Activated CD4-positive, alpha-beta T cell treated with anti-CD3 and anti-CD28 coated beads, Interleukin-2, amount 50 U/mL, for 1 hour (primary cell): ENCODE measurements around the gene TCF4.

ENCODE experiments used
- DNase-seq: peaks from one replicate; pipeline ENCODE4 v3.0.0-alpha.2; 2020

TCF4 gene

GRCh38 chr18:55286257-55286825 is 301.7 kb downstream of the TCF4 start:
- DNase-seq, result no peak

GRCh38 chr18:55284614-55285013 is 303.4 kb downstream of the TCF4 start:
- no peak for DNase-seq

- DNase-seq, result no peak
Observed at GRCh38 chr18:55283309-55283708, 304.7 kb downstream of the TCF4 start.

DNA sequence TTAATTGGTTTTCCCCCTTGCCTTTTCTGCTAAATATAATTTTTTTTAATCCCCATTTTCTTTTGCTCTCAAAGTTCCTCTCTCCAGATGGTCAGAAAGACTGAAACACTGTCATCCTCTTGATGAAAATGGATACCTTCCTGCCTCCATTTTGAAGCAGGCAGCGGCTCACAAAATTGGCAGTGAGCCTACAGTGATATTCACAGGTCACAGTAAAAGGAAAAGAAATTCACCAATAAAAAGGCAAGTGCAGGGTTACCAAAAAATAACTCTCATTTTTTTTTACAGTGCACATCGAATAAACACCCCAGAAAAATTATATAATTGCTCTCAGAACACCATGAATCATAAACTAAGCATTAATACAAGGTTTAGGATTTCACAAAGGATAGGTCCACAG is 307.5 kb downstream of the TCF4 start:
- no peak for DNase-seq

GRCh38 chr18:55275039-55275901 is 312.7 kb downstream of the TCF4 start:
- DNase-seq, result no peak

GRCh38 chr18:55272510-55273243 is 315.3 kb downstream of the TCF4 start:
- no peak for DNase-seq

GRCh38 chr18:55269622-55270021 is 318.4 kb downstream of the TCF4 start:
- DNase-seq, result no peak

- no peak for DNase-seq
Observed at GRCh38 chr18:55268628-55269275, 319.2 kb downstream of the TCF4 start.

- no peak for DNase-seq
Observed at GRCh38 chr18:55268151-55268601, 319.8 kb downstream of the TCF4 start.

DNA sequence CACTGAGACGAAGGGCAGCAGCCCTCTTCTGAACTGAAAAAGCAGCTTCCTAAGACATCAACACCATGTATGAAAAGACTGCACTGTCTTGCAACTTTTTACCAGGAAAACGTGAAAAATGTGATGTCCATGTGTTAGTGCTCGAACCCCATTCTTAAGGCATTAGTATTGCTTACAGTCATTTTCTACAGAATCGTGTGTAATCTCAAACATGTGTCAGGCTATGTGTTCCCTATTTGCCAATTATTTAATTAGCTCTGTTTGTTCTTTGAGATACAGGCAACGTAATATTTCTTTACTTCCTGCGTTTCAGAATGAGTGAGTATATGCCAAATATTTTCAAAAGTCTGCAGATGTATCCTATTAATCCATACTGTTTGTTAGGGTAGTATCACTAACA is 321.0 kb downstream of the TCF4 start:
- no peak for DNase-seq

DNA sequence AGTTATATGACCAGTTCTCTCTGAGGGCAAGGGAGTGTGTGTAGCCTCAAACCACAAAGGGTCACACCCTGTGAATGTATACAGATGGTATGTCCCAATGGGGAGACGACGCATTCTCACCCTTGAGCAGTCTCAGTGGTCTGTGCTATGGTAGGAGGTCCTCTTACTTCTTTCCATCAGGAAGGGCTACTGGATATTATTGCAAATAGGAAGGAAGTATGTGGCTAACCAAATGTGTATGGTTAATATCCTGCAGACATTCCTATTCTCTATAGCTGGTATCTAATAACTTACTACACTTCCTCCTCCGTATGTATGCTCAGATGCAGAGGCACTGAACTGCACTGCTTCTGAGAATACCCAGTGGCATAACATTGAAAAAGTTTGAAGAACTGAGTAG is 322.0 kb downstream of the TCF4 start:
- DNase-seq, result no peak

- no peak for DNase-seq
Observed at GRCh38 chr18:55265130-55265675, 322.8 kb downstream of the TCF4 start.

- no peak for DNase-seq
Observed at GRCh38 chr18:55264108-55264507, 323.9 kb downstream of the TCF4 start.

DNA sequence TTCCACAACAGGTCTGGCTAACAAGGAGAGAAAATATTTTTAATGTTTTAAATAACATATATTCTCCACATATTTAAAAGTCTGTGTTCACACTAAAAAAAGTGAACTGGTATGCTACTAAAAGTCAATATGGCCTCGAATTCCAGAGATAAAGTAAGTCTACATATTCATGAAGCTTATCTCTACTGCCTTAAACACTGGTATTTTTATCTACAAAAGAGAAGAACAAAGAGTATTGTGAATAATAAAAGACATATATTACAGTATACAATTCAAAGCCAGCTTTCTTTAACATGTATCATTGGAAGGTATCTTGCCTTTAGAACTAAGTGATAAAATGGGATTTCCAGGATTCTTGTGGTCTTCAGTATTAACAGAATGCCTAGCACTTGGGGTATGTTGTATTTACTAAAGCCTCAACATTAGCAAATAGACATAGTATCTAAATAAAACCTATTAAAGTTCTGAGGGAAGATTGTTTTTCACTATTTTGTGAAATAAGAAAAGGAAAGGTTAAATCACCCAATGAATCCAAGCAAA is 325.9 kb downstream of the TCF4 start:
- no peak for DNase-seq

DNA sequence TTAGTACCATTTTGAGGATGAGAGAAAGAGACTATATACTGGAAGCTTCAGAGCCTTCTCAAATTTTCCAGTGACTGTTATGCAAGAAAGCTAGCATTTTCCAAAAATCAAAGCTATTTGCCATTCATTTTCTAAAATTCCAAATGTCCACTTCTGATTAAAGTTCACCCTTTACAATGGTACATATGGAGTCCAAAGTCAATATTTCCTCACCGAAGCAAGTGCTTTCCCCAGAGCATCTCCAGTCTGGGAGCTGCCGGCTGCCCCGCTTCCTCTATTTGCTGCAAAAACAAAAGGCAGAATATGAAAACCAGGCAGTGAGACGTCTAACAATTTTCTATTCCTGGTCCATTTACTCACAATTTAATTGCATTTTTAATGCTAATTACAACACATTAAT is 326.7 kb downstream of the TCF4 start:
- DNase-seq, result no peak

GRCh38 chr18:55258088-55258487 is 329.9 kb downstream of the TCF4 start:
- DNase-seq, result no peak

GRCh38 chr18:55256929-55257289 is 331.1 kb downstream of the TCF4 start:
- DNase-seq, result no peak

DNA sequence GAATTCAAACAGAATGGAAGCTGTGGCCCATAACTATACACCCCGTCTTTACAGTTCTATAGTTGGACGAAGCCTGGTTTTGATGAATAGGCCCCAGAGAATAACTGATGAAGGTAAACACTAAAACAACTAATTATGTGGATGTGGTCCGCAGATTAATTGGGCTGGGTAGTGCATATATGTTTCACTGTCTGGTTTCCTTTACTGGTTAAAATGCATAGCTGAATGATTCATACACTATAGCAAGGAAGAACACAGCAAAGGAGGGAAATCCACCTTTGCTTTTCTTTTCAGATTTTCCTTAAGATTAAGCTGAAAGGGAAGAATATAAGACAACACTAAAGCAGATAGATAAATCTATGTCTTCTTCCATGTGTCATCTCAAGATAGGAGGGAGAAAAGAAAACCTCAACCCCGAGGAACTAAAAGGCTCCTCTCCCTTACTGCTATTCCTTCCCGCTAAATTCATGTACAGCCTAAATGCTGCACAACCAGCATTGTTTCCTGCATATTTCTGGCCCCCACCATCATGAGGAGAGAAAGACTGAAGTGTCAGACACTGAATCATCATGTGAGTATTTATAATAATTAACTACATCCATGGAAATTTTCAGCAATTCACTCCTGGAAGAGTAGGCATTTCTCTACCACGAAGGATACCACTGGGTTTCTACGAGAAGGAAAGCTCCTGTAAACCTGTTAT is 331.6 kb downstream of the TCF4 start:
- no peak for DNase-seq

DNA sequence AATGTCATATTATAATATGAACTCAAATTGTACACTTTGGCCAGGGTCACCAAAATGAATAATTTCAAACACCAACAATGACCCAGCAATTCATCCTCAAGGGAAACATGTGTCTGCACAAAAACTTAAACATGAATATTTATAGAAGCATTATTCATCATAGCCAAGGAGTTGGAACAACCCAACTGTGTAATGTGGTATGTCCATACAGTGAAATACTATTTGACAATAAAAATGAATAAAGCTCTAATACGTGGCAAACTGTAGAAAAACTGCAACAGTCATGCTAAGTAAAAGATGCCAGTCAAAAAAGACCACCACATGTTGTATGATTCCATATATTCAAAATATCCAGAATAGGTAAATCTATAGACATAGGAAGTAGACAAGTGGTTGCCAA is 334.2 kb downstream of the TCF4 start:
- DNase-seq, result no peak

GRCh38 chr18:55252901-55253300 is 335.1 kb downstream of the TCF4 start:
- no peak for DNase-seq

GRCh38 chr18:55252053-55252675 is 335.8 kb downstream of the TCF4 start:
- no peak for DNase-seq
